Measurements from ENCODE around the gene FBXL7. TPM values are rescaled to one million over a fixed set of nuclear protein-coding genes. Genes with fewer than 3 reads are reported as not detected.

The FBXL7 gene
- total and polyA plus RNA-seq, 9 of the 15 experiments (the other 6 are each of a cell fraction or from before 2014, with no cell fraction given): 0.04 to 0.08 TPM; not detected in 7

DNA sequence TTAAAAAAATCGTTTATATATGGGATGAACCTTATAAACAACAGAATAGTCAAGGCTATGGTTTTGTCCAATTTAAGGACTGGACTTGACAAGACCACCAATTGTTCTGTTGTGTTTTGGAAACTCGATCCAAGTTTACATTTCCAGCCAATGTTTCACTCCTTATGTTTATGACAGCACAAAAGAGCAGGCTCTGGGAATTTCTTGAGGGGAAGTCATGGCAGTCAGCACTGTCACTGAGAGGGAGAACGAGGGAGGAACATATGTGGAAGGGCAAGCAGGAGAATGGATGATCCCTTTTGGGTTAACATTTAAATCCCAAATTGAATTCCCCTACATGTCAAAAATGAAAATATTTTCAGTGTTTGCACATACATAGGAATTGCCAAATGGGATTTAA is 387.1 kb downstream of the FBXL7 start:
- H2AFZ ChIP-seq (ENCODE audit: low read depth, low read length): no peak overlapping the region
- no peaks in the 10 kb centered on the region for H4K20me1 ChIP-seq (replicated peaks; ENCODE audit: control insufficient read depth, insufficient read depth, low read length)
- no peaks in the 10 kb centered on the region for H3K79me2 ChIP-seq (ENCODE audit: control insufficient read depth, insufficient read depth, low read length)
- H3K27me3 ChIP-seq (ENCODE audit: control insufficient read depth in 2 of 2, insufficient read depth in 2 of 2, low read length in 2 of 2): no peaks in the 10 kb centered on the region
- H3K9me1 ChIP-seq (ENCODE audit: control insufficient read depth, insufficient read depth, low read length): no peaks in the 10 kb centered on the region
- no peaks in the 10 kb centered on the region for H3K36me3 ChIP-seq (ENCODE audit: control insufficient read depth, insufficient read depth, low read length)
- FAIRE-seq (no peak), ATAC-seq (no peak), DNase-seq (ENCODE audit: extremely low read depth in 1 of 4, low spot score in 3 of 4) (no peak)
- H3K4me3 ChIP-seq: no peak overlapping the region
- H3K27ac ChIP-seq (ENCODE audit: extremely low read depth, low read depth, low read length): no peak overlapping the region
- 0% methylated on average over 3 of the region's 3 CpGs for WGBS (ENCODE audit: insufficient coverage, low coverage, missing lambda C conversion rate)
- intact Hi-C loops (cut with micrococcal nuclease) (no loop called here), in situ Hi-C loops (cut with MboI) (no loop called here)
- no peak overlapping the region for H3K4me2 ChIP-seq (ENCODE audit: insufficient read depth, low read length)
- no TSS peak for BruUV-seq (replicated peaks)
- no peak for TF ChIP-seq KDM2B (CRISPR knock-in tag; IDR thresholded peaks at IDR 0.05)
- no peak for TF ChIP-seq GATAD2A (IDR thresholded peaks at IDR 0.05)
- TF ChIP-seq ZNF584 (CRISPR knock-in tag; IDR thresholded peaks at IDR 0.05; ENCODE audit: low read depth): no peak
- TF ChIP-seq, protein P1, sequence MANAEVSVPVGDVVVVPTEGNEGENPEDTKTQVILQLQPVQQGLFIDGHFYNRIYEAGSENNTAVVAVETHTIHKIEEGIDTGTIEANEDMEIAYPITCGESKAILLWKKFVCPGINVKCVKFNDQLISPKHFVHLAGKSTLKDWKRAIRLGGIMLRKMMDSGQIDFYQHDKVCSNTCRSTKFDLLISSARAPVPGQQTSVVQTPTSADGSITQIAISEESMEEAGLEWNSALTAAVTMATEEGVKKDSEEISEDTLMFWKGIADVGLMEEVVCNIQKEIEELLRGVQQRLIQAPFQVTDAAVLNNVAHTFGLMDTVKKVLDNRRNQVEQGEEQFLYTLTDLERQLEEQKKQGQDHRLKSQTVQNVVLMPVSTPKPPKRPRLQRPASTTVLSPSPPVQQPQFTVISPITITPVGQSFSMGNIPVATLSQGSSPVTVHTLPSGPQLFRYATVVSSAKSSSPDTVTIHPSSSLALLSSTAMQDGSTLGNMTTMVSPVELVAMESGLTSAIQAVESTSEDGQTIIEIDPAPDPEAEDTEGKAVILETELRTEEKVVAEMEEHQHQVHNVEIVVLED (CRISPR knock-in tag; IDR thresholded peaks at IDR 0.05): no peak
- no peak for TF ChIP-seq EP400 (IDR thresholded peaks at IDR 0.05)
- no peak for TF ChIP-seq HDGF (IDR thresholded peaks at IDR 0.05)
- no peak for TF ChIP-seq ZNF436 (CRISPR knock-in tag; IDR thresholded peaks at IDR 0.05)
- TF ChIP-seq SREBF2 (CRISPR knock-in tag; IDR thresholded peaks at IDR 0.05): no peak
- TF ChIP-seq SNRNP70 (optimal IDR thresholded peaks at IDR 0.05; ENCODE audit: low read depth, low read length): no peak
- no peaks in the 10 kb centered on the region for H3K4me1 ChIP-seq (replicated peaks in 1 of 2; ENCODE audit: control insufficient read depth in 2 of 2, insufficient read depth in 2 of 2, low read length in 2 of 2)
- POLR2A ChIA-PET: no interaction called here
- H3K9me3 ChIP-seq (replicated peaks; ENCODE audit: control insufficient read depth, insufficient read depth, low read depth, low read length): 0 out of 2 replicates have a peak, but pooled peaks cover 1% of the 10 kb centered on the region
- CTCF ChIA-PET (ENCODE audit: low intra/inter-chr PET ratio): no interaction called here
- H3K9ac ChIP-seq (ENCODE audit: insufficient read depth in 1 of 2, low read depth in 2 of 2, low read length in 2 of 2): no peak overlapping the region

Data from K562 (cell line).